Subcutaneous abdominal adipose tissue (tissue), 5 donors: ENCODE measurements around the gene RND1.
A peak's percentile ranks its signal among the peaks of the same experiment; 100 is the strongest.
"Not testable (repeated sequence)": the region's sequence is repeated elsewhere in the genome, so short reads cannot be mapped to it uniquely, and the experiment has no call there.

ENCODE experiments used
- H3K27ac ChIP-seq: one replicate; pipeline ENCODE4 v1.7.0; 2013; ENCODE audit warnings: low read depth, mild to moderate bottlenecking, inconsistent platforms, low read length, moderate library complexity
- H3K27me3 ChIP-seq, 5 donors: one replicate each; pipeline ENCODE4 v1.7.0; 2013; ENCODE audit warnings: low read length in 5 of 5, inconsistent platforms in 1 of 5; ENCODE audit not compliant: control insufficient read depth in 5 of 5, insufficient read depth in 4 of 5
- H3K36me3 ChIP-seq, 5 donors: one replicate each; pipeline ENCODE4 v1.7.0; 2013; ENCODE audit warnings: low read length in 5 of 5; ENCODE audit not compliant: control insufficient read depth in 5 of 5, insufficient read depth in 5 of 5
- H3K4me1 ChIP-seq, 5 donors: one replicate each; pipeline ENCODE4 v1.7.0; 2013; ENCODE audit warnings: low read length in 5 of 5, mild to moderate bottlenecking in 3 of 5, moderate library complexity in 1 of 5; ENCODE audit not compliant: control insufficient read depth in 5 of 5, insufficient read depth in 5 of 5
- H3K4me3 ChIP-seq, 5 donors: one replicate each; pipeline ENCODE4 v1.7.0; 2013; ENCODE audit warnings: low read length in 5 of 5, low read depth in 1 of 5
- H3K9ac ChIP-seq, 5 donors: one replicate each; pipeline ENCODE4 v1.7.0; 2013; ENCODE audit warnings: low read length in 5 of 5, mild to moderate bottlenecking in 4 of 5, moderate library complexity in 3 of 5
- H3K9me3 ChIP-seq, 5 donors: one replicate each; pipeline ENCODE4 v1.7.0; 2013; ENCODE audit warnings: low read length in 5 of 5; ENCODE audit not compliant: control insufficient read depth in 5 of 5
- donor health status: healthy.
- donor health status: healthy.
- donor health status: healthy.
- donor health status: healthy.
- donor health status: healthy.

Gene RND1

DNA sequence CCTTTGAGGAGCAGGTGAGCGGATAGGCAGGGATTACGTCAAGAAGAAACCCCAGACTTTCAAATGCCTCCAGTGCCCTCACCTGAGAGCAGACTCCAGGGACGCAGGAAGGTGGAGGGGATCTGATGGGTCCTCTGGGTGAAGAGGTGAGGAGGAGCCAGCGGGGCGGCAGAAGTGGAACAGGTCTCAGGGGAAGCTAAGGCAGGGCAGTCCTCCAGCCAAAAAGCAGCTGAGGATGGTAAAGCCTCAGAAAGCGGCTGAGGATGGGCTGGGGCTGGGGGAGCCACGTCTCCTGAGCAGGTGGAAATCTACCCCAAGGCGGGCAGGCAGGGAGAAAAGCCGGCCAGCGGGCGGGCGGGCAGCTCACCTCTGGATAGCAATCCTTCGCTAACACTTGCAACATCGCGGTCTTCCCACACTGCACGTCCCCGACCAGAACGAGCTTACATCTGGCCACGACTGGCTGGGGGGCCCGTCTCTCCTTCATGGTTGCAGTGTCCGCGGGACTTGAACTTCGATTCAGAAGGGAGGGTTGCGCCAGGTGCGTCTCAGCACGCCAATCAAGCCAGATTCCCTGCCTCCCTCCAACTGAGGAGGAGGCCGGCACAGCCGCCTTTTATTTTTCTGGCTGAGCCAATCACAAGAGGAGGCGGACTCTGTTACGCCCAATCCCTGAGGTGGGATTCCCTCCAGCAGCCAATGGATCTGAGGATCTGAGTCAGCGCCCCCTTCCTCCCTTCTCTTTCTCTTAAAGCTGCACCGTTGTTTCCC is at the start of gene RND1:
Gene RND1, minus strand, starts transcription at position 590 of the 771 bp plus-strand sequence. Its CDS starts 103 bp downstream, at position 487.
- Histone ChIP-seq H3K4me1 (peaks cover 4 to 31% (median 21%) of the 10 kb centered on the region in 5 donors), H3K36me3 (peaks cover 0 to 14% (median 8%) of the 10 kb centered on the region in 5 donors), H3K9ac (peak within 1 kb of the TSS; percentile 41 to 79 (median 65)), H3K9me3 (no peaks in the 10 kb centered on the region), H3K4me3 (peak within 1 kb of the TSS; percentile 78 to 91 (median 87)), H3K27me3 (peaks cover 0 to 7% (median 5%) of the 10 kb centered on the region in 5 donors), H3K27ac (peak within 1 kb of the TSS; percentile 30)

DNA sequence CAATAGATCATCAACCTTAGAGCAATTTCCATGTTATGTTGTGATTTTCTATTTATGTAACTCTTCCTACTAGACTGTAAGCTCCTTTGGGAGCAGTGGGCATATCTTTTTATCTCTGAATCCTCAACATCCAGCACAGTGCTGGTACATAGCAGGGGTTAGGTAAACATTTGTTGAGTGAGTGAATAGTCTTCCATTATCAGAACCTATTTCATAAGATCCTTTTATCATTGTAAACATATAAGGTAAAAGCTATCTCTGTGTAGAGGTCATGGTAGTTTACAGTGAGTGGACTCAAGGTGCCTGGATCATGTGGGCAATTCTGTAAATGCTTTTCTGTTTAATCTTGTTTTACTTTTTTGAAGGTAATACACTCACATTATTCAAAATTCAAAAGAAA is 44.5 kb upstream of the RND1 start:
- Histone ChIP-seq H3K27ac (no peak overlapping the region), H3K36me3 (no peaks in the 10 kb centered on the region), H3K27me3 (no peaks in the 10 kb centered on the region), H3K9ac (no peak overlapping the region), H3K4me3 (no peak overlapping the region), H3K9me3 (no peaks in the 10 kb centered on the region), H3K4me1 (no peaks in the 10 kb centered on the region)

GRCh38 chr12:48909698-48910097 is 44.0 kb upstream of the RND1 start:
- not testable (repeated sequence) for H3K27me3 ChIP-seq, H3K27ac ChIP-seq, H3K4me3 ChIP-seq, H3K9ac ChIP-seq, H3K4me1 ChIP-seq, H3K36me3 ChIP-seq, H3K9me3 ChIP-seq

GRCh38 chr12:48907245-48907644 is 41.6 kb upstream of the RND1 start:
- Histone ChIP-seq H3K27me3 (no peaks in the 10 kb centered on the region), H3K36me3 (no peaks in the 10 kb centered on the region), H3K4me1 (peaks cover 0 to 15% (median 12%) of the 10 kb centered on the region in 5 donors), H3K9me3 (no peaks in the 10 kb centered on the region), H3K27ac (no peak overlapping the region), H3K9ac (no peak overlapping the region), H3K4me3 (no peak overlapping the region)

DNA sequence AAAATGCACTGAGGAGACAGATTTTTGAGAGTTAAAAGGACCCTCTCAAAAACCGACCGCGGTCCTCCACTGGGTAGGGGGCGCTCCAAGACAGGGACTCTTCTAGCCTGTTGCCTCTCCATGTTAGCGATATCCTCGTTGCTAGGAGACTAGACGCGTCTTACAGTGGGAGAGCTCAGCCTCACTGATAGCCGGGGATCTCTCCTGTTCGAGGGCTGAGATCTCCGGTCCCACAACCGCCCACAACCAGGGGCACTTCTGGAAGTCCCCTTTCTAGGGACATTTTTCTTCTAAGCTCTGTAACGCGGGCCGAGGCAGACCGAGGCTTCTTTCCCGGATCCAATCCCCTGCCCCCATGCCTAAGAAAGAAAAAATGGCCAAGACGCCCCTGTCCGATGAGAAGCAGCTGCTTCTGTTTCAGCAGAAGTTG is 38.3 kb upstream of the RND1 start:
- peaks cover 0 to 15% (median 12%) of the 10 kb centered on the region in 5 donors for H3K4me1 ChIP-seq
- H3K4me3 ChIP-seq: peak overlapping the region; percentile 61 to 84 (median 70)
- H3K9ac ChIP-seq: peak overlapping the region in 4 of 5 donors; percentile 2 to 66 (median 40)
- no peaks in the 10 kb centered on the region for H3K27me3 ChIP-seq
- H3K27ac ChIP-seq: no peak overlapping the region
- H3K9me3 ChIP-seq: no peaks in the 10 kb centered on the region
- no peaks in the 10 kb centered on the region for H3K36me3 ChIP-seq

DNA sequence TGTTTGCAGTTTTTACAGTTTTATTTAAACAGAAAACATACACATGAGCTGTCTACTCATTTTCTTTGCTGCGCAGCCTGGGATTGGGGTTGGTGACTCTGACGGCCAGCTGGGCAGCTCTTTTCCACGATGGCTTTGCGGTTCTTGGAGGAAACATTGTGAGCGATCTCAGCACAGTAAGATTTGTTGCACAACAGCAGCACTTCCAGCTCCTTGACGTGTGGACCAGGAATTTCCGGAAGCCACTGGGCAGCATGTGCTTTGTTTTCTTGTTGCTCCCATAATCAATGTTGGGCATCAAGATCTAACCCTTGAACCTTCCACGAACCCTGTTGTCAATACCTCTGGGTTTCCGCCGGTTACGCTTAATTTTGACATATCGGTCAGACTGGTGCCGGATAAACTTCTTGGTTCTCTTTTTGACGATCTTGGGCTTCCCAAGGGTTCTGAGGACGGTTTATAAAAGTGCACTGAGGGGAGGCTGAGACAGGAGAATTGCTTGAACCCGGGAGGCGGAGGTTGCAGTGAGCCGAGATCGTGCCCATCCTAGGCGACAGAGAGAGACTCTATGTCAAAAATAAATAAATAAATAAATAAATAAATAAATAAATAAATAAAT is 37.8 kb upstream of the RND1 start:
- Histone ChIP-seq H3K9me3 (no peaks in the 10 kb centered on the region), H3K27ac (no peak overlapping the region), H3K9ac (no peak overlapping the region), H3K4me1 (peaks cover 0 to 15% (median 12%) of the 10 kb centered on the region in 5 donors), H3K27me3 (no peaks in the 10 kb centered on the region), H3K36me3 (no peaks in the 10 kb centered on the region), H3K4me3 (peak overlapping the region in 4 of 5 donors; percentile 61 to 84 (median 68))

DNA sequence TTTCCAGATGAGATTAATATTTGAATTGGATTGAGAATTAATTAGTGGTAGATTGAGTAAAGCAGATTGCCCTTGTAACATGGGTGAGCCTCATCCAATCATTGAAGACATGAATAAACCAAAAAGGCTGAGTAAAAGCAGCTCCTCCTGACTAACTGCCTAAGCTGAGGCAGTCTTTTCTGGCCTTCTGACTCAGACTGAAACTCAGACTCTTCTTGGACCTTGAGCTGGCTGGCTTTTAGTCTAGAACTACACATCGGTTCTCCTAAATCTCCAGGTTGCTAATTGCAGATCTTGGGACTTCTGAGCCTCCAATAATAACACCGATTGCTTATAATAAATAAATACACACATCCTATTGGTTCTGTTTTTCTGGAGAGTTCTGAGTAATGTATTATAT is 35.6 kb upstream of the RND1 start:
- Histone ChIP-seq H3K9me3 (no peaks in the 10 kb centered on the region), H3K36me3 (no peaks in the 10 kb centered on the region), H3K9ac (no peak overlapping the region), H3K27ac (no peak overlapping the region), H3K4me1 (peaks cover 0 to 15% (median 12%) of the 10 kb centered on the region in 5 donors), H3K4me3 (no peak overlapping the region), H3K27me3 (no peaks in the 10 kb centered on the region)

- no peaks in the 10 kb centered on the region for H3K9me3 ChIP-seq
- H3K4me3 ChIP-seq: no peak overlapping the region
- H3K27ac ChIP-seq: no peak overlapping the region
- peaks cover 0 to 13% (median 12%) of the 10 kb centered on the region in 5 donors for H3K4me1 ChIP-seq
- no peak overlapping the region for H3K9ac ChIP-seq
- H3K27me3 ChIP-seq: no peaks in the 10 kb centered on the region
- no peaks in the 10 kb centered on the region for H3K36me3 ChIP-seq
Observed at GRCh38 chr12:48899651-48900050, 34.0 kb upstream of the RND1 start.

- H3K27me3 ChIP-seq: peaks cover 5 to 17% (median 6%) of the 10 kb centered on the region in 5 donors
- no peak overlapping the region for H3K4me3 ChIP-seq
- no peaks in the 10 kb centered on the region for H3K9me3 ChIP-seq
- no peak overlapping the region for H3K9ac ChIP-seq
- no peak overlapping the region for H3K27ac ChIP-seq
- H3K36me3 ChIP-seq: no peaks in the 10 kb centered on the region
- H3K4me1 ChIP-seq: peaks cover 0 to 8% (median 2%) of the 10 kb centered on the region in 5 donors
Observed at GRCh38 chr12:48894271-48894670, 28.6 kb upstream of the RND1 start.
